GM19328 (cell line): ENCODE data around the gene SETD9.

ENCODE experiments used
- ATAC-seq: cut with Tn5 transposase; IDR thresholded peaks from one replicate; pipeline ENCODE4 v1.9.1; 2021; ENCODE audit warnings: mild to moderate bottlenecking, moderate library complexity; ENCODE audit not compliant: unreplicated experiment

SETD9 gene

GRCh38 chr5:56922922-56923321 lies 13.5 kb downstream of the SETD9 start:
- ATAC-seq: no peak

GRCh38 chr5:56934325-56934724 lies 24.9 kb downstream of the SETD9 start:
- no peak for ATAC-seq

- ATAC-seq: no peak
Measured at GRCh38 chr5:56938858-56939257, 29.5 kb downstream of the SETD9 start.

- ATAC-seq: no peak
Measured at GRCh38 chr5:56941981-56942380, 32.6 kb downstream of the SETD9 start.

GRCh38 chr5:56947052-56947451 lies 37.7 kb downstream of the SETD9 start:
- no peak for ATAC-seq

- ATAC-seq: no peak
Measured at GRCh38 chr5:56950626-56951125, 41.3 kb downstream of the SETD9 start.

GRCh38 chr5:56951126-56951945 lies 41.9 kb downstream of the SETD9 start:
- ATAC-seq: peak; percentile 40

- ATAC-seq: peak; percentile 86
Measured at GRCh38 chr5:56951946-56952691, 42.7 kb downstream of the SETD9 start, which contains the start of gene MIER3. MIER3 (minus strand) TSS chr5:56952123; CDS start chr5:56952102, 21 bp downstream.

- ATAC-seq: no peak
Measured at GRCh38 chr5:56954262-56954661, 44.9 kb downstream of the SETD9 start.

- no peak for ATAC-seq
Measured at GRCh38 chr5:56958595-56958994, 49.2 kb downstream of the SETD9 start.

GRCh38 chr5:56959326-56959725 lies 49.9 kb downstream of the SETD9 start:
- ATAC-seq: no peak

GRCh38 chr5:56961746-56962145 lies 52.4 kb downstream of the SETD9 start:
- no peak for ATAC-seq

- ATAC-seq: no peak
Measured at GRCh38 chr5:56962286-56962685, 52.9 kb downstream of the SETD9 start.

- ATAC-seq: no peak
Measured at GRCh38 chr5:56963246-56963645, 53.9 kb downstream of the SETD9 start.

- ATAC-seq: no peak
Measured at GRCh38 chr5:56964173-56964572, 54.8 kb downstream of the SETD9 start.
